NCI-H82 (cell line): ENCODE data around the gene ZFAND5.

ENCODE experiments used
- DNase-seq: peaks from one replicate; lab custom pipeline; 2025; lab: John Stamatoyannopoulos, UW

The ZFAND5 gene

GRCh38 chr9:72363236-72363635, 1.8 kb downstream of the ZFAND5 start:
- no peak for DNase-seq

- peak; percentile 70 for DNase-seq
Observed at GRCh38 chr9:72362680-72363139, 2.3 kb downstream of the ZFAND5 start.

GRCh38 chr9:72362118-72362531, 2.9 kb downstream of the ZFAND5 start:
- DNase-seq = no peak

GRCh38 chr9:72361217-72361616, 3.8 kb downstream of the ZFAND5 start:
- DNase-seq = no peak

- DNase-seq = no peak
Observed at GRCh38 chr9:72360324-72360723, 4.7 kb downstream of the ZFAND5 start.

GRCh38 chr9:72356041-72356582, 8.9 kb downstream of the ZFAND5 start:
- peak; percentile 69 for DNase-seq

- DNase-seq = no peak
Observed at GRCh38 chr9:72355153-72355552, 9.9 kb downstream of the ZFAND5 start.

GRCh38 chr9:72354704-72355103, 10.3 kb downstream of the ZFAND5 start:
- peak; percentile 12 for DNase-seq

GRCh38 chr9:72353455-72354116, 11.4 kb downstream of the ZFAND5 start:
- no peak for DNase-seq

GRCh38 chr9:72352911-72353388, 12.1 kb downstream of the ZFAND5 start:
- peak; percentile 40 for DNase-seq

GRCh38 chr9:72351538-72352453, 13.2 kb downstream of the ZFAND5 start:
- peak; percentile 22 for DNase-seq

- peak; percentile 63 for DNase-seq
Observed at GRCh38 chr9:72349911-72350310, 15.1 kb downstream of the ZFAND5 start.

- DNase-seq = no peak
Observed at GRCh38 chr9:72349240-72349639, 15.8 kb downstream of the ZFAND5 start.

- no peak for DNase-seq
Observed at GRCh38 chr9:72346333-72346732, 18.7 kb downstream of the ZFAND5 start.

- no peak for DNase-seq
Observed at GRCh38 chr9:72338631-72339030, 26.4 kb downstream of the ZFAND5 start.

GRCh38 chr9:72337286-72337685, 27.7 kb downstream of the ZFAND5 start:
- no peak for DNase-seq

- DNase-seq = no peak
Observed at GRCh38 chr9:72334658-72335337, 30.2 kb downstream of the ZFAND5 start.

GRCh38 chr9:72333709-72334108, 31.3 kb downstream of the ZFAND5 start:
- peak; percentile 83 for DNase-seq

- DNase-seq = peak; percentile 87
Observed at GRCh38 chr9:72333197-72333596, 31.8 kb downstream of the ZFAND5 start.

- peak; percentile 52 for DNase-seq
Observed at GRCh38 chr9:72332351-72332750, 32.7 kb downstream of the ZFAND5 start.

- no peak for DNase-seq
Observed at GRCh38 chr9:72327631-72328030, 37.4 kb downstream of the ZFAND5 start.

GRCh38 chr9:72326641-72327040, 38.4 kb downstream of the ZFAND5 start:
- no peak for DNase-seq
